Loucy (cell line): Measurements from ENCODE around the gene PTPRO.

Experiments used
- CTCF ChIP-seq: fragments of 200-600 bp; sonication (generic); conservative IDR thresholded peaks from 2 replicates; pipeline ENCODE4 v1.5.1; 2014; ENCODE audit warnings: mild to moderate bottlenecking, antibody characterized with exemption, low read length
- EZH2phosphoT487 ChIP-seq: fragments of 200-600 bp; IDR thresholded peaks from 2 replicates; pipeline ENCODE4 v1.6.1; 2018; ENCODE audit warnings: antibody characterized with exemption, mild to moderate bottlenecking, moderate library complexity, borderline replicate concordance

GRCh38 chr12:15350643-15351042 is 28.3 kb downstream of the PTPRO start:
- no peak for TF ChIP-seq CTCF
- TF ChIP-seq EZH2phosphoT487: no peak
